GM12891 (cell line): ENCODE data around the gene COL4A6.

Experiments used
- POLR2A ChIP-seq: IDR thresholded peaks from 2 replicates; pipeline ENCODE4 v1.6.1; 2011; ENCODE audit warnings: low read depth, low read length, control low read depth
- POLR2AphosphoS5 ChIP-seq: IDR thresholded peaks from 2 replicates; pipeline ENCODE4 v1.6.1; 2011; ENCODE audit warnings: low read depth, low read length, control low read depth
- POU2F2 ChIP-seq: IDR thresholded peaks from 2 replicates; pipeline ENCODE4 v1.6.1; 2011; ENCODE audit warnings: low read depth, mild to moderate bottlenecking, control low read depth, low read length, moderate library complexity
- TAF1 ChIP-seq: IDR thresholded peaks from 2 replicates; pipeline ENCODE4 v1.6.1; 2011; ENCODE audit warnings: low read depth, low read length, control low read depth

DNA sequence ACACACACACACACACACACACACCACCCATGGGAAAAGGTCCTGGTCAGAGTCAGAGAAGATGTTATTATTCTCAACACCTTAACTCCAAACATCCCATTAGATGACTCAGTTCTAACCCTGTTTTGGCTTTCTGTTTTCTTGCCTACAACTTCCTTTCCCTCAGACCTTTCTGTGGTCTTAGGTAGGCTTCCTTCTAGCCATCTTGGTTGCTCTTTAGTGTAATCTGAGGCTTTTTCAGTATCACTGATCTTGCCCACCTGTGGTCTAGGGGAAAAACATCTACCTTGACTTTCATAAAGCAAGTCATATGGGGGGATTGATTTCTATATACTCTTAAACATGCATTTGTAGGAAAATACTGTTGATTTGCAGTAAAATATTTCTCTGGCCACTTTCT, 289.7 kb downstream of the COL4A6 start:
- TF ChIP-seq POLR2AphosphoS5 (no peak), TAF1 (no peak), POLR2A (no peak), POU2F2 (no peak)
